GM12878 (cell line): ENCODE measurements around the gene PXMP4. TPM values are rescaled to one million over a fixed set of nuclear protein-coding genes. Genes with fewer than 3 reads are reported as not detected.

ENCODE experiments used
- ATAC-seq: fragments of 200-7000 bp; cut with Tn5 transposase; 3 replicates; pipeline ENCODE4 v1.9.1; 2020; ENCODE audit warnings: mild to moderate bottlenecking, moderate library complexity
- BruUV-seq: library from RNA; stranded (reverse); fragments of 400-500 nt; replicated peaks from 2 replicates; lab custom pipeline; 2021; lab: Mats Ljungman, UMichigan
- CTCF ChIA-PET: fragments of 300-600 bp; sonication (Branson Sonifier 250); formaldehyde crosslinking; extraction: SDS; loops from one replicate; lab custom pipeline; 2021; ENCODE audit warnings: inconsistent platforms; lab: Yijun Ruan, JAX
- POLR2A ChIA-PET: fragments of 350-600 bp; formaldehyde crosslinking; extraction: SDS; loops from one replicate; lab custom pipeline; 2021; ENCODE audit warnings: inconsistent platforms; lab: Charles Lee
- RAD21 ChIA-PET: fragments of 300-600 bp; sonication (Branson Sonifier 250); formaldehyde crosslinking; loops from one replicate; lab custom pipeline; 2023; ENCODE audit warnings: antibody characterized with exemption; ENCODE audit not compliant: unreplicated experiment; lab: Charles Lee
- SMC1A ChIA-PET: fragments of 300-600 bp; sonication (Branson Sonifier 250); formaldehyde crosslinking; loops from one replicate; lab custom pipeline; 2023; ENCODE audit not compliant: unreplicated experiment, uncharacterized antibody; lab: Charles Lee
- DNase-seq: peaks from one replicate; pipeline ENCODE4 v3.0.0-alpha.2; 2011; ENCODE audit warnings: low read depth, low spot score
- FAIRE-seq: peaks from 3 replicates; lab custom pipeline; 2011; peaks lifted over from hg19 to GRCh38; lab: Jason Lieb, UNC
- H2AFZ ChIP-seq: 2 replicates; pipeline ENCODE4 v1.6.0; 2011; ENCODE audit warnings: low read depth, low read length, control low read depth; ENCODE audit not compliant: control insufficient read depth
- H3K27ac ChIP-seq: 2 replicates; pipeline ENCODE4 v1.5.1; 2011; ENCODE audit warnings: control low read depth; ENCODE audit not compliant: control insufficient read depth, insufficient read depth
- H3K27me3 ChIP-seq, 2 experiments: replicated peaks in 1 of 2; 2 replicates each; pipeline versions ENCODE4 v1.6.0 to v1.6.1; 2011; ENCODE audit warnings: low read length in 1 of 2; ENCODE audit not compliant: control insufficient read depth in 2 of 2, insufficient read depth in 2 of 2
- H3K36me3 ChIP-seq, 2 experiments: 2 replicates each; pipeline ENCODE4 v1.5.1; 2011; ENCODE audit warnings: low read length in 1 of 2; ENCODE audit not compliant: control insufficient read depth in 2 of 2, insufficient read depth in 2 of 2
- H3K4me1 ChIP-seq: 2 replicates; pipeline ENCODE4 v1.6.1; 2011; ENCODE audit warnings: mild to moderate bottlenecking, low read length, moderate library complexity, mixed read lengths; ENCODE audit not compliant: control insufficient read depth, insufficient read depth
- H3K4me2 ChIP-seq: 2 replicates; pipeline ENCODE4 v1.6.0; 2011; ENCODE audit warnings: control low read depth; ENCODE audit not compliant: control insufficient read depth, insufficient read depth
- H3K4me3 ChIP-seq: fragments of 200-600 bp; sonication (generic); 2 replicates; pipeline ENCODE4 v1.5.1; 2016
- H3K79me2 ChIP-seq: 2 replicates; pipeline ENCODE4 v1.6.0; 2011; ENCODE audit warnings: low read length; ENCODE audit not compliant: control insufficient read depth, insufficient read depth
- H3K9ac ChIP-seq: 2 replicates; pipeline ENCODE4 v1.8.0; 2011; ENCODE audit warnings: low read length, control low read depth, mixed read lengths; ENCODE audit not compliant: control insufficient read depth, insufficient read depth
- H3K9me3 ChIP-seq: replicated peaks from 3 replicates; pipeline ENCODE4 v1.5.1; 2011; ENCODE audit warnings: mild to moderate bottlenecking, low read length; ENCODE audit not compliant: control insufficient read depth, insufficient read depth
- H4K20me1 ChIP-seq: 2 replicates; pipeline ENCODE4 v1.6.0; 2011; ENCODE audit not compliant: control insufficient read depth, insufficient read depth
- DPF2 ChIP-seq: fragments of 450-650 bp; IDR thresholded peaks from 2 replicates; pipeline ENCODE4 v1.6.1; 2017; ENCODE audit warnings: mild to moderate bottlenecking
- EZH2 ChIP-seq: IDR thresholded peaks from 2 replicates; pipeline ENCODE4 v1.6.1; 2012; ENCODE audit warnings: low read depth, mild to moderate bottlenecking, control low read depth, inconsistent platforms, low read length, borderline replicate concordance; ENCODE audit not compliant: control insufficient read depth
- HDAC2 ChIP-seq: fragments of 200-600 bp; sonication (generic); IDR thresholded peaks from 2 replicates; pipeline ENCODE4 v1.6.1; 2017
- NR2F1 ChIP-seq: fragments of 450-650 bp; conservative IDR thresholded peaks from 2 replicates; pipeline ENCODE4 v1.6.1; 2017; ENCODE audit warnings: mild to moderate bottlenecking
- PBX3 ChIP-seq: IDR thresholded peaks from 2 replicates; pipeline ENCODE4 v1.6.1; 2011; ENCODE audit warnings: mild to moderate bottlenecking, low read depth, low read length, moderate library complexity; ENCODE audit not compliant: insufficient replicate concordance
- SMARCA5 ChIP-seq: fragments of 450-650 bp; IDR thresholded peaks from 2 replicates; pipeline ENCODE4 v1.6.1; 2017; ENCODE audit warnings: mild to moderate bottlenecking
- SREBF2 ChIP-seq: IDR thresholded peaks from 2 replicates; pipeline ENCODE4 v1.6.1; 2012; ENCODE audit warnings: mild to moderate bottlenecking, low read length
- WGBS: methylation state at CpG from one replicate; pipeline ENCODE4 v1.1.6; 2016; ENCODE audit warnings: low lambda C conversion rate; ENCODE audit not compliant: insufficient replicate concordance, insufficient coverage; ENCODE audit errors: missing lambda C conversion rate; 5-methylcytosine and 5-hydroxymethylcytosine counted together
- in situ Hi-C: fragments of 300-500 bp; cut with MboI; formaldehyde crosslinking; loops from 9 replicates; pipeline ENCODE4 v1.14.3; 2018; ENCODE audit warnings: mixed read lengths
- intact Hi-C: fragments of 100-400 bp; cut with micrococcal nuclease; formaldehyde crosslinking; loops from one replicate; pipeline ENCODE4 v1.14.2; 2022; ENCODE audit not compliant: unreplicated experiment
- polyA plus RNA-seq, 11 experiments: library from polyadenylated mRNA; depleted of rRNA in 4 of 11; unstranded in 6 of 11; stranded (reverse) in 5 of 11; fragments of >200 nt; fragmentation: Nextera tagmentation in 4 of 11; fragmentation: Illumina TruSeq in 1 of 11; extraction: Ambion mirVana in 4 of 11; extraction: Trizol in 1 of 11; gene quantifications; 1 replicate in 1 of 11; 2 replicates in 10 of 11; pipeline versions ENCODE4 v1.2.1 to v1.2.3, GENCODE V29; 2011 to 2016; ENCODE audit warnings: inconsistent platforms in 2 of 11, missing spikeins in 2 of 11, low read depth in 1 of 11
- total RNA-seq, 4 experiments: library from RNA; depleted of rRNA in 3 of 4; stranded (reverse); fragments of >200 nt in 3 of 4; fragmentation: Illumina TruSeq in 1 of 4; extraction: Trizol in 1 of 4; gene quantifications; 2 replicates each; pipeline versions ENCODE4 v1.2.1 to v1.2.3, GENCODE V29; 2013 to 2021

PXMP4 gene
- total and polyA plus RNA-seq, 10 of the 15 experiments (the other 5 are each of a cell fraction or from before 2014, with no cell fraction given), result 3.6 to 19.2 (median 8.6) TPM

- H3K4me2 ChIP-seq, result no peak overlapping the region
- ChIA-PET CTCF (interaction anchor here (0.9 kb wide), 1 partner anchor 10 kb away, joined by 3 read pairs; no protein-coding TSS in a partner anchor), RAD21 (interaction anchor here (1.4 kb wide), 1 partner anchor 10 kb away, joined by 3 read pairs; no protein-coding TSS in a partner anchor), POLR2A (no interaction called here), SMC1A (interaction anchor here (1.6 kb wide), 1 partner anchor 23 kb away, joined by 3 read pairs; no protein-coding TSS in a partner anchor)
- FAIRE-seq (no peak), ATAC-seq (peak; percentile 41), DNase-seq (no peak)
- H3K9me3 ChIP-seq, result no peaks in the 10 kb centered on the region
- peaks cover 0 to 4% of the 10 kb centered on the region in 2 experiments; a peak in 3 of 4 replicates for H3K36me3 ChIP-seq
- no peaks in the 10 kb centered on the region for H4K20me1 ChIP-seq
- TF ChIP-seq SREBF2, result no peak
- TF ChIP-seq DPF2, result no peak
- TF ChIP-seq SMARCA5, result no peak
- no peak for TF ChIP-seq PBX3
- no peak for TF ChIP-seq HDAC2
- no peak for TF ChIP-seq EZH2
- peak; percentile 18; the same call in 1 of the 2 replicates for TF ChIP-seq NR2F1
- no peaks in the 10 kb centered on the region for H3K27me3 ChIP-seq
- 55% methylated on average over 3 of the region's 4 CpGs for WGBS
- H3K4me3 ChIP-seq, result no peak overlapping the region
- in situ Hi-C loops, result no loop called here
- peaks cover 10% of the 10 kb centered on the region for H3K4me1 ChIP-seq
- no peak overlapping the region for H3K9ac ChIP-seq
- intact Hi-C loops, result no loop called here
- no peak overlapping the region for H3K27ac ChIP-seq
- no peaks in the 10 kb centered on the region for H3K79me2 ChIP-seq
- no peak overlapping the region for H2AFZ ChIP-seq
- no TSS peak for BruUV-seq
These were observed 48.9 kb upstream of the PXMP4 start for GRCh38 chr20:33769043-33769442.
